ENCODE data around the gene MPHOSPH10. TPM values are rescaled to one million over a fixed set of nuclear protein-coding genes. Genes with fewer than 3 reads are reported as not detected.

The MPHOSPH10 gene
- polyA plus RNA-seq, 1 donor (not counting 4 experiments of a cell fraction or from before 2014, with no cell fraction given) = 20.3 TPM

DNA sequence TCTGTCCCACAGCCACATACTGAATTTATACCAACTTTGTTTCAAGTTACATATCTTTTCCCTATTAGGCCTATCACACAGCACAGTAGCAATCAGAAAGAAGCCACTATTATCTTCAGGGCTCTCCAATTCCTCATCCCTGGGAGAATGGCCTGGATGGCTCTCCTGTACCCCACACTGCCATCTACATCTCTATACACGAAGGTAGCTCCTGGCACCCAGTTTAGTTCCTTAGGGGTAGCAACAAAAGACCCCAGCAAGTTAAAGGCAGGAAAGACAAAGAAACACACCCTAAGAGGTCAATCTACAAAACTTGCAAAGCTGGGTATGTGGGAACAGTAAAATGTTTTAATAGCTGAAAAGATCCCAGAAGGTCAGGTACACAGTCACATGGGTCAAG is 56.5 kb downstream of the MPHOSPH10 start:
- H3K9ac ChIP-seq (ENCODE audit: control insufficient read depth, extremely low read depth, insufficient read depth, low read length) = no peak overlapping the region
- H3K4me2 ChIP-seq (ENCODE audit: control insufficient read depth, extremely low read depth, insufficient read depth, low read depth, low read length) = no peak overlapping the region
- no peak overlapping the region for H3K4me3 ChIP-seq (ENCODE audit: control insufficient read depth in 2 of 3, extremely low read depth in 1 of 3, insufficient read depth in 2 of 3, low read depth in 1 of 3, low read length in 3 of 3)
- no peaks in the 10 kb centered on the region for H3K9me3 ChIP-seq (ENCODE audit: control insufficient read depth, low read depth, low read length)
- no peaks in the 10 kb centered on the region for H3K9me1 ChIP-seq (ENCODE audit: control insufficient read depth, extremely low read depth, insufficient read depth, low read length)
- H3K4me1 ChIP-seq (ENCODE audit: control insufficient read depth, extremely low read depth, insufficient read depth, low read length) = no peaks in the 10 kb centered on the region
- TF ChIP-seq EZH2 (IDR thresholded peaks at IDR 0.05; ENCODE audit: low read length) (no peak), CTCF (optimal IDR thresholded peaks at IDR 0.05 in 1 of 3, IDR thresholded peaks at IDR 0.05 in 1 of 3, conservative IDR thresholded peaks at IDR 0.05 in 1 of 3; ENCODE audit: extremely low read depth in 1 of 3, insufficient read depth in 2 of 3, low read length in 3 of 3) (no peak)
- no peaks in the 10 kb centered on the region for H3K27me3 ChIP-seq (ENCODE audit: control insufficient read depth, extremely low read depth, insufficient read depth, low read length)
- no peak for DNase-seq (ENCODE audit: low read depth, low spot score)
- H3K36me3 ChIP-seq (ENCODE audit: control insufficient read depth in 2 of 2, extremely low read depth in 1 of 2, insufficient read depth in 2 of 2, low read length in 2 of 2) = no peaks in the 10 kb centered on the region
- no peak overlapping the region for H3K27ac ChIP-seq (ENCODE audit: control insufficient read depth, insufficient read depth, low read length)
- H2AFZ ChIP-seq (ENCODE audit: control insufficient read depth, low read length) = no peak overlapping the region
- no peaks in the 10 kb centered on the region for H3K79me2 ChIP-seq (ENCODE audit: control insufficient read depth, insufficient read depth, low read length)
- no peak for FAIRE-seq
- no peaks in the 10 kb centered on the region for H4K20me1 ChIP-seq (ENCODE audit: control insufficient read depth, extremely low read depth, insufficient read depth, low read length)
- dilution Hi-C loops (cut with MboI; ENCODE audit: extremely low pct_ligation_motif_present, low sequenced_read_pairs) = no loop called here

DNA sequence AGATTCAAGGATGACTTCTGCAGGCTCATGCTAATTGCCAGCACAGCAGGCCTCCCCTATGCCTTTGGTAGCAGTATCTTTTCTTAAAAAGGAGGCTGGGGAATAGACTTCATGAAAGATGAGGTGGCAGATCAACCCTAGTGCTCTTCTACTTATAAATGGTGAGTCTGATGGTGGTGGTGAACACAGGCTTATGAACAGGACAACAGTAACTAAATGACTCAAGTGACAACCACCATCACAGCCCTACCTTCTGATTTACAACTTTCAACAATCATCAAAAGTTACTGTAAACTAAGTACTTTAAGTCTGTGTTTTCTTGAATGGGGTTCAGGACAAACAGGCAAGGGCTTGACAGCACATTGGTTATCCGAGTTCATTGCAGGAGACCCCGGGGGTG is 57.2 kb downstream of the MPHOSPH10 start:
- H3K27me3 ChIP-seq (ENCODE audit: control insufficient read depth, extremely low read depth, insufficient read depth, low read length) = no peaks in the 10 kb centered on the region
- H3K9ac ChIP-seq (ENCODE audit: control insufficient read depth, extremely low read depth, insufficient read depth, low read length) = no peak overlapping the region
- no peak overlapping the region for H3K4me2 ChIP-seq (ENCODE audit: control insufficient read depth, extremely low read depth, insufficient read depth, low read depth, low read length)
- no peak for TF ChIP-seq EZH2 (IDR thresholded peaks at IDR 0.05; ENCODE audit: low read length)
- TF ChIP-seq CTCF (optimal IDR thresholded peaks at IDR 0.05 in 1 of 3, IDR thresholded peaks at IDR 0.05 in 1 of 3, conservative IDR thresholded peaks at IDR 0.05 in 1 of 3; ENCODE audit: extremely low read depth in 1 of 3, insufficient read depth in 2 of 3, low read length in 3 of 3) = no peak
- FAIRE-seq = no peak
- no peak overlapping the region for H2AFZ ChIP-seq (ENCODE audit: control insufficient read depth, low read length)
- no peak overlapping the region for H3K4me3 ChIP-seq (ENCODE audit: control insufficient read depth in 2 of 3, extremely low read depth in 1 of 3, insufficient read depth in 2 of 3, low read depth in 1 of 3, low read length in 3 of 3)
- H3K9me1 ChIP-seq (ENCODE audit: control insufficient read depth, extremely low read depth, insufficient read depth, low read length) = no peaks in the 10 kb centered on the region
- H3K27ac ChIP-seq (ENCODE audit: control insufficient read depth, insufficient read depth, low read length) = no peak overlapping the region
- no peaks in the 10 kb centered on the region for H3K9me3 ChIP-seq (ENCODE audit: control insufficient read depth, low read depth, low read length)
- no peaks in the 10 kb centered on the region for H3K36me3 ChIP-seq (ENCODE audit: control insufficient read depth in 2 of 2, extremely low read depth in 1 of 2, insufficient read depth in 2 of 2, low read length in 2 of 2)
- H3K79me2 ChIP-seq (ENCODE audit: control insufficient read depth, insufficient read depth, low read length) = no peaks in the 10 kb centered on the region
- dilution Hi-C loops (cut with MboI; ENCODE audit: extremely low pct_ligation_motif_present, low sequenced_read_pairs) = no loop called here
- DNase-seq (ENCODE audit: low read depth, low spot score) = no peak
- H4K20me1 ChIP-seq (ENCODE audit: control insufficient read depth, extremely low read depth, insufficient read depth, low read length) = no peaks in the 10 kb centered on the region
- no peaks in the 10 kb centered on the region for H3K4me1 ChIP-seq (ENCODE audit: control insufficient read depth, extremely low read depth, insufficient read depth, low read length)

Data from keratinocyte (primary cell).